Cardiac fibroblast (primary cell): Measurements from ENCODE around the gene ZNF41.

Source experiments
- DNase-seq, 2 donors: peaks; one replicate each; pipeline versions ENCODE4 v3.0.0 to v3.0.0-alpha.2; 2010; ENCODE audit warnings: low read depth in 2 of 2
- H3K4me3 ChIP-seq, 2 donors: replicated peaks in 1 of 2; 1 replicate in 1 of 2; 2 replicates in 1 of 2; pipeline ENCODE4 v1.5.1; 2011; ENCODE audit warnings: low read depth in 2 of 2, low read length in 2 of 2, mild to moderate bottlenecking in 2 of 2, moderate library complexity in 1 of 2
- TF ChIP-seq, protein P1 (sequence below): IDR thresholded peaks from one replicate; pipeline ENCODE4 v1.5.1; 2011; ENCODE audit warnings: low read depth, mild to moderate bottlenecking, low read length, inconsistent platforms

ZNF41 gene

DNA sequence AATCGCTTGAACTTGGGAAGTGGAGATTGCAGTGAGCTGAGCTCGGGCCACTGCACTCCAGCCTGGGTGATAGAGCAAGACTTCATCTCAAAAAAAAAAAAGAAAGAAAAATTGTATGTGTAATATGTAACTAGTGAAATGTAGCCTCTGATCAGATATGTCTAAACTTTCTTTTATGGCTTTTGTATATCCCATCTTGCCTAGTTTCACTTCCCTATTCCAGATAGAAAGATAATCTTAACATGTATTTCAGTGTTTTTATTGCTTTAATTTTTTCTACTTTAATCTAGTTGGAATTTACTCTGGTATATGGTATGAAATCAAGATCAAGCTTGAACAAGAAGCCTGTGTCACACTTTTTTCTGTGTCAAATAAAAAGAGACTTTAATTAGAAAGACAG is 1.9 kb upstream of the ZNF41 start:
- TF ChIP-seq, protein P1, sequence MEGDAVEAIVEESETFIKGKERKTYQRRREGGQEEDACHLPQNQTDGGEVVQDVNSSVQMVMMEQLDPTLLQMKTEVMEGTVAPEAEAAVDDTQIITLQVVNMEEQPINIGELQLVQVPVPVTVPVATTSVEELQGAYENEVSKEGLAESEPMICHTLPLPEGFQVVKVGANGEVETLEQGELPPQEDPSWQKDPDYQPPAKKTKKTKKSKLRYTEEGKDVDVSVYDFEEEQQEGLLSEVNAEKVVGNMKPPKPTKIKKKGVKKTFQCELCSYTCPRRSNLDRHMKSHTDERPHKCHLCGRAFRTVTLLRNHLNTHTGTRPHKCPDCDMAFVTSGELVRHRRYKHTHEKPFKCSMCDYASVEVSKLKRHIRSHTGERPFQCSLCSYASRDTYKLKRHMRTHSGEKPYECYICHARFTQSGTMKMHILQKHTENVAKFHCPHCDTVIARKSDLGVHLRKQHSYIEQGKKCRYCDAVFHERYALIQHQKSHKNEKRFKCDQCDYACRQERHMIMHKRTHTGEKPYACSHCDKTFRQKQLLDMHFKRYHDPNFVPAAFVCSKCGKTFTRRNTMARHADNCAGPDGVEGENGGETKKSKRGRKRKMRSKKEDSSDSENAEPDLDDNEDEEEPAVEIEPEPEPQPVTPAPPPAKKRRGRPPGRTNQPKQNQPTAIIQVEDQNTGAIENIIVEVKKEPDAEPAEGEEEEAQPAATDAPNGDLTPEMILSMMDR = no peak
- no peak for DNase-seq

DNA sequence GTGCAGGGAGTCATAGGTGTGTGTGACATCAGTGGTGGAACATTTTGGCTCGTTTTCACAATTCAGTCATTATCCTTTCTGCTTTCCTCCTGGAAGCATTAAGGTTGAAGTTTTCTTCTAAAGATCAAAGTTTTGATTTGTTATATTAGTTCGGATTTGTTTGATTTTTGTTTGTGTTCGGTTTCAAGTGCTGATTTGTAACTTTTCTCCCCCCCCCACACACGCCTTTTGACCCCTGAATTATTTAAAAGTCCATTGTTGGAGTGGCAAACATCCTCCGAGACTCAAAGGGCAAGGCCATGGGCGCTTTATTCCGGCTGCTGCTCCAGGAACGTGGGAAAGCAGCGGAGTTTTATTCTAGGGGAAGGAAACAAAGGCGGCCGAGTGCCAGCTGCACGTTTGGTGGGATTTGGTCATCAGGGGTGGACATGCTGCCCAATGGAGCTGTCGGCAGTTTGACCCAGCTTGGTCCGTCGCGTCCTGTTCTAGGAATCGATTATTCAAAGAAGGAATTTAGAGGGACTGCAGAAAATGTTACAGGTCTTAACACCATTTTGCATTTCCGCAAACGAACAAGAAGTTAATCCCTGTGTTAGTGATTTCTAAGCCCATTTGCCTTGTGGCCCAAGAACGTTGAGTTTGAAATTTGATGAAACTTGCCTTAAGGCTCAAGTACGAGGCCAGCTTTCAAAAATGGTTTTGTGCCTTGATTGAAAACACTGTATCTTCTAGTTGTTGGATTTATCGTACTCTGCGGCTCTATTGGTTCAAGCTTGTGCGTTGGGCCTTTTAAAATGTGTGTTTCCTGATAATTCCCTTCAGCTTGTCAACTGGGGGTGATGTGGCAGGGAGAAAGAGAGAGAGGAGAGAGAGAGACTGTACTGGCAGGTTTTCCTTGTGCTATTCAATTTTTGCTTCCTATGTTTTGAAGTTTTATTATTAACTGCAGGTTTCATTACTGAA is 565 bp upstream of the ZNF41 start:
- TF ChIP-seq, protein P1 = no peak
- peak overlapping the region; percentile 62 to 64 for H3K4me3 ChIP-seq
- DNase-seq = peak; percentile 49 to 51

More for the DNA sequence above, 1.9 kb upstream of the ZNF41 start:
- no peak overlapping the region for H3K4me3 ChIP-seq

DNA sequence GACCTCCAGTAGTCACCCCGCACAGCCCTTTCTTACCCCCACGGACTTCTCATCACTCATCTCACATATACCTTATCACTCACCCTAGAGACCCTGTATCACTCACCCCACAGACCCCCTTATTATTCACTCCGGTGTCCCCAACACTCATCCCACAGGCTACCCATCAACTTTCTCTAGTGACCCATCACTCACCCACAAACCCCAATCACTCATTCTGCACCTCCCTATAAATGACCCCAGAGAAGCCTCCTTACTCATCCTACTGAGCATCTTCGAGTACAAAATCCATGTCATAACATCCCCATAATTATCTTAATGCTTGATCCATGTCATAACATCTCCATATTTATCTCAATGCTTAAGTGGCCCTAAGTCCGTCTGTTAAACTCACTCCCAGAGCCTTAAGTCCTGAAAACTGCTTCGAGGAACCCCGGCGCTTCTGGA is 934 bp downstream of the ZNF41 start:
- TF ChIP-seq, protein P1 = no peak
- H3K4me3 ChIP-seq = peak overlapping the region; percentile 62 to 64
- no peak for DNase-seq

DNA sequence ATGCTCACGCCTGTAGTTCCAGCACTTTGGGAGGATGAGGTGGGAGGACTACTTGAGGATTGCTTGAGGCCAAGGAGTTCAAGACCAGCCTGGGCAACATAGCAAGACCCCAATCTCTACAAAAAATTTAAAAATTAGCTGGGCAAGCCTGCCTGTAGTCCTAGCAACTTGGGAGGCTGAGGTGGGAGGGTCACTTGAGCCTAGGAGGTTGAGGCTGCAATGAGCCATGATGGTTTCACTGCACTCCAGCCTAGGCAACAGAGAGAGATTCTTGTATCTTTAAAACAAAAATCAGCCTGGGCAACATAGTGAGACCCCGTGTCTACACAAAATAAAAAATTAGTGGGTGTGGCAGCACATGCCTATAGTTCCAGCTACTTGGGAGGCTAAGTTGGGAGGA is 1.9 kb downstream of the ZNF41 start:
- no peak for DNase-seq
- no peak overlapping the region for H3K4me3 ChIP-seq
- TF ChIP-seq, protein P1 = no peak

DNA sequence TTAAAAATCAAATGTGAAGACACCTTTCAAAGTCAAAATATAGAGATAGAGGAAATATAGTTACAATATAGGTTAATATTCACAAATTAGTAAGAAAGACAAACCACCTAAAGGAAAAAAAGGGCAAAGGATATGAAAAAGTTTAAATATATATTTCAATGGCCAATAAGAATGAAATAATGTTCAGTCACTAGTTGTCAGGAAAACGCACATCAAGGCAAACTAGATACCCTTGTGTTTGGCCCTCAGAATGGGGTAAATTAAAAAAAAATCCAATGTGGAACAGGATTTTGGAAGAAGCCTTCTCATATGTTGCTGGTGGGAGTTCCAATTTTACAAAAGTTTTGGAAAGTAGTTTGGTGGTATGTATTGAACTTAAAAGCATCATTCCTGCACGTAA is 2.4 kb downstream of the ZNF41 start:
- no peak for DNase-seq
- H3K4me3 ChIP-seq = no peak overlapping the region
- TF ChIP-seq, protein P1 = no peak

DNA sequence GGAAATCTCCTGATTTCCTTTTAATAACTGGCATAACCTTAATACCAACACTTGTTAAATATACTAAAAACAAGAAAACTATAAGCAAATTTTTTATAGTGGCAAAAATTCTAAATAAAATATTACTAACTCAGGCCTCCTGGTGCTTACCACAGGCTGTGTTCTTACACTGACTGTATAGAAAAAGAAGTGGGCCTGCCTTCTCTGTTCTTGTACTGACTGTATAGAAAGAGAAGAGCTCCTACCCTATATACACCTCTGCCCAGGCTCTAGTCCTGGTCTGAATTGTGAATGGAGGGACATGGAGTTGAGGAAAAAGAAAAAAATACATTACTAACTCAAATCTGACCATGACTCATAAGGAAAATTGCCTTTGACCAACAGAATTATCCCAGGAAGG is 7.5 kb downstream of the ZNF41 start:
- DNase-seq = no peak
- H3K4me3 ChIP-seq = no peak overlapping the region
- TF ChIP-seq, protein P1 = no peak
